ENCODE data around the gene PIK3C2A.

GRCh38 chr11:17162376-17162775, 45.4 kb downstream of the PIK3C2A start:
- TF ChIP-seq CTCF (IDR thresholded peaks at IDR 0.05; ENCODE audit: insufficient read depth, low read length) (no peak), POLR2AphosphoS5 (IDR thresholded peaks at IDR 0.05; ENCODE audit: low read depth) (no peak), REST (IDR thresholded peaks at IDR 0.05; ENCODE audit: insufficient replicate concordance, low read depth) (no peak)

All from HL-60 (cell line).